HepG2 (cell line): ENCODE measurements around the gene GABRA1. TPM values are rescaled to one million over a fixed set of nuclear protein-coding genes. Genes with fewer than 3 reads are reported as not detected.

Experiments
- ATAC-seq: fragments of 200-7000 bp; cut with Tn5 transposase; 3 replicates; pipeline ENCODE4 v1.9.1; 2020; ENCODE audit warnings: mild to moderate bottlenecking, moderate library complexity
- BruUV-seq: library from RNA; stranded (reverse); fragments of 400-500 nt; replicated peaks from 2 replicates; lab custom pipeline; 2021; lab: Mats Ljungman, UMichigan
- CTCF ChIA-PET: fragments of 300-600 bp; formaldehyde crosslinking; extraction: SDS; loops from one replicate; lab custom pipeline; 2021; ENCODE audit warnings: low total read pairs, inconsistent platforms, low intra/inter-chr PET ratio; lab: Yijun Ruan, JAX
- POLR2A ChIA-PET: fragments of 350-600 bp; sonication (Branson Sonifier 250); formaldehyde crosslinking; loops from one replicate; lab custom pipeline; 2020; ENCODE audit warnings: antibody characterized with exemption, inconsistent platforms; lab: Yijun Ruan, JAX
- DNase-seq: peaks from one replicate; pipeline ENCODE4 v3.0.0-alpha.2; 2015; ENCODE audit warnings: low spot score
- FAIRE-seq: peaks from 3 replicates; lab custom pipeline; 2011; peaks lifted over from hg19 to GRCh38; lab: Jason Lieb, UNC
- H2AFZ ChIP-seq: one replicate; pipeline ENCODE4 v1.6.1; 2011; ENCODE audit warnings: low read length, inconsistent platforms
- H3K27ac ChIP-seq: fragments of 300-600 bp; 3 replicates; pipeline ENCODE4 v1.8.0; 2011; ENCODE audit warnings: mixed run types, mild to moderate bottlenecking, mixed read lengths, low read length, inconsistent platforms; ENCODE audit not compliant: insufficient read depth; ENCODE audit errors: extremely low read length
- H3K27me3 ChIP-seq, 2 experiments: fragments of 200-600 bp in 1 of 2; 2 replicates in 1 of 2; 3 replicates in 1 of 2; pipeline versions ENCODE4 v1.6.0 to v1.8.0; 2011; ENCODE audit warnings: low read length in 2 of 2, mild to moderate bottlenecking in 2 of 2, moderate library complexity in 2 of 2, inconsistent platforms in 1 of 2; ENCODE audit not compliant: insufficient read depth in 2 of 2, control insufficient read depth in 1 of 2
- H3K36me3 ChIP-seq, 2 experiments: fragments of 200-600 bp in 1 of 2; replicated peaks in 1 of 2; 2 replicates in 1 of 2; 3 replicates in 1 of 2; pipeline versions ENCODE4 v1.5.1 to v1.8.0; 2011; ENCODE audit warnings: low read length in 2 of 2, inconsistent platforms in 1 of 2; ENCODE audit not compliant: insufficient read depth in 2 of 2, control insufficient read depth in 1 of 2
- H3K4me1 ChIP-seq: 2 replicates; pipeline ENCODE4 v1.5.1; 2012; ENCODE audit warnings: low read length, inconsistent platforms; ENCODE audit not compliant: insufficient read depth
- H3K4me2 ChIP-seq: 2 replicates; pipeline ENCODE4 v1.6.0; 2011; ENCODE audit warnings: low read depth, low read length, inconsistent platforms
- H3K4me3 ChIP-seq, 3 experiments: fragments of 200-600 bp in 1 of 3; sonication (generic), shearing (Covaris generic) in 1 of 3; replicated peaks in 1 of 3; 2 replicates each; pipeline ENCODE4 v1.5.1; 2011 to 2016; ENCODE audit warnings: low read length in 3 of 3, inconsistent platforms in 2 of 3, low read depth in 2 of 3, mild to moderate bottlenecking in 2 of 3, control low read depth in 1 of 3, mixed read lengths in 1 of 3; ENCODE audit not compliant: insufficient read depth in 1 of 3
- H3K79me2 ChIP-seq: one replicate; pipeline ENCODE4 v1.6.1; 2011; ENCODE audit warnings: low read length, inconsistent platforms; ENCODE audit not compliant: insufficient read depth
- H3K9ac ChIP-seq: 2 replicates; pipeline ENCODE4 v1.6.0; 2011; ENCODE audit warnings: mild to moderate bottlenecking, low read depth, low read length, inconsistent platforms; ENCODE audit not compliant: insufficient read depth
- H3K9me3 ChIP-seq: 2 replicates; pipeline ENCODE4 v1.5.1; 2012; ENCODE audit warnings: mild to moderate bottlenecking, low read length
- H4K20me1 ChIP-seq: 2 replicates; pipeline ENCODE4 v1.6.0; 2011; ENCODE audit warnings: inconsistent platforms, mild to moderate bottlenecking, low read length, moderate library complexity; ENCODE audit not compliant: insufficient read depth
- ATF3 ChIP-seq: sonication (generic); formaldehyde crosslinking; IDR thresholded peaks from 2 replicates; pipeline ENCODE4 v1.4.0; 2020; ENCODE audit warnings: missing genetic modification reagents
- JUND ChIP-seq: sonication (generic); formaldehyde crosslinking; IDR thresholded peaks from 2 replicates; pipeline ENCODE4 v1.8.0; 2022; ENCODE audit warnings: mild to moderate bottlenecking, missing genetic modification reagents
- RNF2 ChIP-seq: fragments of 450-650 bp; conservative IDR thresholded peaks from 2 replicates; pipeline ENCODE4 v1.6.1; 2016; ENCODE audit warnings: low read depth
- STAG1 ChIP-seq: sonication (generic); formaldehyde crosslinking; IDR thresholded peaks from 2 replicates; pipeline ENCODE4 v1.4.0; 2020; ENCODE audit warnings: missing genetic modification reagents
- SUZ12 ChIP-seq: fragments of 150-350 bp; IDR thresholded peaks from 2 replicates; pipeline ENCODE4 v1.6.1; 2014; ENCODE audit warnings: low read depth, low read length
- ZFP82 ChIP-seq: sonication (generic); formaldehyde crosslinking; IDR thresholded peaks from 2 replicates; pipeline ENCODE4 v1.5.1; 2020; ENCODE audit warnings: mild to moderate bottlenecking, missing genetic modification reagents, borderline replicate concordance
- ZNF607 ChIP-seq: sonication (generic); formaldehyde crosslinking; IDR thresholded peaks from 2 replicates; pipeline ENCODE4 v1.5.1; 2020; ENCODE audit warnings: missing genetic modification reagents, mild to moderate bottlenecking, borderline replicate concordance
- ZNF784 ChIP-seq: sonication (generic); formaldehyde crosslinking; IDR thresholded peaks from 2 replicates; pipeline ENCODE4 v1.5.1; 2020; ENCODE audit warnings: missing genetic modification reagents, mild to moderate bottlenecking, borderline replicate concordance
- WGBS: methylation state at CpG from one replicate; pipeline ENCODE4 v1.1.6; 2017; ENCODE audit warnings: low lambda C conversion rate; 5-methylcytosine and 5-hydroxymethylcytosine counted together
- in situ Hi-C: cut with HindIII; loops from 2 replicates; pipeline ENCODE4 v1.10.0; 2017; ENCODE audit warnings: low pct_unique_long_range_greater_than_20kb; ENCODE audit not compliant: extremely low pct_ligation_motif_present
- intact Hi-C: fragments of 100-400 bp; cut with micrococcal nuclease; formaldehyde crosslinking; loops from one replicate; pipeline ENCODE4 v1.10.0; 2022; ENCODE audit not compliant: unreplicated experiment
- polyA plus RNA-seq, 8 experiments: library from polyadenylated mRNA; depleted of rRNA in 3 of 8; stranded (reverse) in 7 of 8; unstranded in 1 of 8; fragments of >200 nt; fragmentation: Illumina TruSeq in 4 of 8; extraction: Trizol in 4 of 8; gene quantifications; 2 replicates each; pipeline versions ENCODE4 v1.2.1 to v1.2.3, GENCODE V29; 2011 to 2016; ENCODE audit warnings: low read depth in 4 of 8, missing spikeins in 1 of 8, mixed read lengths in 1 of 8; ENCODE audit not compliant: insufficient read depth in 1 of 8
- total RNA-seq, 5 experiments: library from RNA; depleted of rRNA; stranded (reverse); fragments of >200 nt; fragmentation: Illumina TruSeq; extraction: Trizol; gene quantifications; 2 replicates each; pipeline ENCODE4 v1.2.3, GENCODE V29; 2016; ENCODE audit warnings: low read depth in 1 of 5
- TF ChIP-seq, protein P1 (sequence below): sonication (generic); formaldehyde crosslinking; IDR thresholded peaks from 2 replicates; pipeline ENCODE4 v1.5.0; 2020; ENCODE audit warnings: missing genetic modification reagents

The GABRA1 gene
- total and polyA plus RNA-seq, 2 of the 13 experiments (the other 11 are each of a cell fraction or from before 2014, with no cell fraction given), result not detected

GRCh38 chr5:161850491-161850890, 2.6 kb downstream of the GABRA1 start (continued):
- TF ChIP-seq, protein P1, sequence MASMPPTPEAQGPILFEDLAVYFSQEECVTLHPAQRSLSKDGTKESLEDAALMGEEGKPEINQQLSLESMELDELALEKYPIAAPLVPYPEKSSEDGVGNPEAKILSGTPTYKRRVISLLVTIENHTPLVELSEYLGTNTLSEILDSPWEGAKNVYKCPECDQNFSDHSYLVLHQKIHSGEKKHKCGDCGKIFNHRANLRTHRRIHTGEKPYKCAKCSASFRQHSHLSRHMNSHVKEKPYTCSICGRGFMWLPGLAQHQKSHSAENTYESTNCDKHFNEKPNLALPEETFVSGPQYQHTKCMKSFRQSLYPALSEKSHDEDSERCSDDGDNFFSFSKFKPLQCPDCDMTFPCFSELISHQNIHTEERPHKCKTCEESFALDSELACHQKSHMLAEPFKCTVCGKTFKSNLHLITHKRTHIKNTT (CRISPR knock-in tag), result no peak
- no peak for TF ChIP-seq ZNF784 (CRISPR knock-in tag)
- no peak for TF ChIP-seq JUND (CRISPR knock-in tag)
- no peak for TF ChIP-seq RNF2
- no peak for TF ChIP-seq SUZ12
- TF ChIP-seq, all 625 proteins: peak for 0

DNA sequence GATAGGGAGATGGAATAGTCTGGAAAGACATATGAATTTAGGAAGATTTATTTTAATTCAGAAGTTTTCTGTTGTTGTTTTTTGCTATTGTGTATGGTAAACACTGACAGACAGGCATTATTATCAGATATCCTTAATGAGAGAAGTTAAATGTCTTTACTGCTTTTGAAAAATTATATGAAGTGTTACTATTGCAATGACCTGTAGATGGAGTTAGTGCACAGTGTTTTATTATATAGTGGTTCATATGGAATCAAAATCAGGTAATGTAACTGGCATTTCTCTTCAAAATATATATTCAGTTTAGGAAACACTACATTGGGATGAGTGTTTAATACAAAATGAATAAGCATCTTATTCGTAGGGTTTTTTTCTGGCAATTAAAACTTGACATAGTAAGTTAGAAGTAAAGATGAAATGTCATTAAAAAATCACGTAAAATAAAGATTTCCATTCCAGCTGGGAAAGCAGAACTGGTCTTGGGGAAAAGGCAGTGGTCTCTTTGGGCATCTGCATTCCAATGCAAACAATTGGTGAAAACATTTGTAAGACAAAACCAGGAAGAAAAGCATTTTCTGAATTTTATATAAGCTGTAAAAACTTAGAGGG, 3.9 kb downstream of the GABRA1 start:
- H3K4me2 ChIP-seq, result no peak overlapping the region
- in situ Hi-C loops, result no loop called here
- no peaks in the 10 kb centered on the region for H3K79me2 ChIP-seq
- TF ChIP-seq STAG1 (CRISPR knock-in tag) (peak; percentile 21; the same call in 1 of the 2 replicates), ZNF607 (CRISPR knock-in tag) (no peak), ATF3 (no peak), ZFP82 (CRISPR knock-in tag) (no peak)
- CTCF ChIA-PET, result no interaction called here
- no peaks in the 10 kb centered on the region for H3K9me3 ChIP-seq
- POLR2A ChIA-PET, result no interaction called here
- no TSS peak for BruUV-seq
- H3K4me3 ChIP-seq, result no peak overlapping the region
- WGBS, result 10% methylated on average over 2 of the region's 2 CpGs
- no peaks in the 10 kb centered on the region for H3K27me3 ChIP-seq
- FAIRE-seq (no peak), ATAC-seq (no peak), DNase-seq (no peak)
- H4K20me1 ChIP-seq, result no peaks in the 10 kb centered on the region
- intact Hi-C loops, result loop anchor here (5.0 kb wide), 1 partner anchor 1556 kb away; no protein-coding TSS in a partner anchor
- H3K27ac ChIP-seq, result no peak overlapping the region
- no peak overlapping the region for H2AFZ ChIP-seq
- H3K4me1 ChIP-seq, result no peaks in the 10 kb centered on the region
- no peaks in the 10 kb centered on the region for H3K36me3 ChIP-seq
- no peak overlapping the region for H3K9ac ChIP-seq
